Neural progenitor cell (in vitro differentiated cells): ENCODE measurements around the gene CCNK.

ENCODE experiments used
- EZH2 ChIP-seq: fragments of 200-600 bp; sonication (generic); IDR thresholded peaks from 2 replicates; pipeline ENCODE4 v1.6.1; 2017; ENCODE audit warnings: antibody characterized with exemption, mild to moderate bottlenecking, moderate library complexity
- TF ChIP-seq, protein P1 (sequence below): fragments of 200-600 bp; sonication (generic); IDR thresholded peaks from 2 replicates; pipeline ENCODE4 v1.5.1; 2017; ENCODE audit warnings: antibody characterized with exemption, mild to moderate bottlenecking

DNA sequence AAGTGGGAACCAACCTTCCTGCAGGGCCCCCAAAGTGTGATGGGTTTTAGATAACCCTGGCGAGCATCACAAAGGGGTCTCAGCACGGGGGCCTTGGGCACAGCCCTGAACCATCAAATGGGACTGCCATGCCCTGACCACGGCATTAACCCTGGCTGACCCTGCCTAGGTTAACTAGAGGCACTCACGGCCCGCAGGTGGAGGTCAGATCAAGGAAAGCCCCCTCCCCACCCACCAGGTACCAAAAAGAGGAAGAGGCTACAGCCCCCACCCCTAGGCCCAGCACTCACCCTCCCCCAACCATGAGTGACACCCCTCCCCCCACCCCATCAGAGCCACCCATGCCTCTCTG, 42.5 kb downstream of the CCNK start:
- TF ChIP-seq EZH2, result no peak
- TF ChIP-seq, protein P1, sequence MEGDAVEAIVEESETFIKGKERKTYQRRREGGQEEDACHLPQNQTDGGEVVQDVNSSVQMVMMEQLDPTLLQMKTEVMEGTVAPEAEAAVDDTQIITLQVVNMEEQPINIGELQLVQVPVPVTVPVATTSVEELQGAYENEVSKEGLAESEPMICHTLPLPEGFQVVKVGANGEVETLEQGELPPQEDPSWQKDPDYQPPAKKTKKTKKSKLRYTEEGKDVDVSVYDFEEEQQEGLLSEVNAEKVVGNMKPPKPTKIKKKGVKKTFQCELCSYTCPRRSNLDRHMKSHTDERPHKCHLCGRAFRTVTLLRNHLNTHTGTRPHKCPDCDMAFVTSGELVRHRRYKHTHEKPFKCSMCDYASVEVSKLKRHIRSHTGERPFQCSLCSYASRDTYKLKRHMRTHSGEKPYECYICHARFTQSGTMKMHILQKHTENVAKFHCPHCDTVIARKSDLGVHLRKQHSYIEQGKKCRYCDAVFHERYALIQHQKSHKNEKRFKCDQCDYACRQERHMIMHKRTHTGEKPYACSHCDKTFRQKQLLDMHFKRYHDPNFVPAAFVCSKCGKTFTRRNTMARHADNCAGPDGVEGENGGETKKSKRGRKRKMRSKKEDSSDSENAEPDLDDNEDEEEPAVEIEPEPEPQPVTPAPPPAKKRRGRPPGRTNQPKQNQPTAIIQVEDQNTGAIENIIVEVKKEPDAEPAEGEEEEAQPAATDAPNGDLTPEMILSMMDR, result no peak
